ENCODE results near the gene CD37.
"Not testable (repeated sequence)": the region's sequence is repeated elsewhere in the genome, so short reads cannot be mapped to it uniquely, and the experiment has no call there.

The CD37 gene

GRCh38 chr19:49368711-49369358 lies 33.6 kb downstream of the CD37 start:
- DNase-seq, result no peak
- Mint-ChIP-seq H3K4me3 (no peak overlapping the region), H3K36me3 (ENCODE audit: low read depth) (no peaks in the 10 kb centered on the region), H3K4me1 (ENCODE audit: low read depth) (peaks cover 3% of the 10 kb centered on the region), H3K27ac (no peak overlapping the region), H3K9me3 (peaks cover 3% of the 10 kb centered on the region), H3K27me3 (peaks cover 16% of the 10 kb centered on the region)

GRCh38 chr19:49371184-49371583 lies 36.0 kb downstream of the CD37 start:
- Mint-ChIP-seq H3K27ac (no peak overlapping the region), H3K4me1 (ENCODE audit: low read depth) (no peaks in the 10 kb centered on the region), H3K27me3 (peaks cover 16% of the 10 kb centered on the region), H3K36me3 (ENCODE audit: low read depth) (no peaks in the 10 kb centered on the region), H3K4me3 (no peak overlapping the region), H3K9me3 (peaks cover 3% of the 10 kb centered on the region)
- DNase-seq, result no peak

GRCh38 chr19:49373174-49373573 lies 38.0 kb downstream of the CD37 start:
- not testable (repeated sequence) for H3K27ac Mint-ChIP-seq; DNase-seq; H3K36me3 Mint-ChIP-seq (ENCODE audit: low read depth); H3K4me3 Mint-ChIP-seq; H3K9me3 Mint-ChIP-seq; H3K27me3 Mint-ChIP-seq; H3K4me1 Mint-ChIP-seq (ENCODE audit: low read depth)

- H3K27ac Mint-ChIP-seq, result no peak overlapping the region
- no peaks in the 10 kb centered on the region for H3K36me3 Mint-ChIP-seq (ENCODE audit: low read depth)
- H3K4me1 Mint-ChIP-seq (ENCODE audit: low read depth), result no peaks in the 10 kb centered on the region
Observed at GRCh38 chr19:49374665-49375434, 39.6 kb downstream of the CD37 start.

GRCh38 chr19:49378512-49378911 lies 43.3 kb downstream of the CD37 start:
- Mint-ChIP-seq H3K4me3 (no peak overlapping the region), H3K9me3 (no peaks in the 10 kb centered on the region), H3K27me3 (no peaks in the 10 kb centered on the region), H3K36me3 (ENCODE audit: low read depth) (no peaks in the 10 kb centered on the region), H3K4me1 (ENCODE audit: low read depth) (no peaks in the 10 kb centered on the region), H3K27ac (no peak overlapping the region)
- no peak for DNase-seq

More at GRCh38 chr19:49374665-49375434, 39.6 kb downstream of the CD37 start:
- DNase-seq, result no peak
- H3K27me3 Mint-ChIP-seq, result peaks cover 2% of the 10 kb centered on the region
- no peaks in the 10 kb centered on the region for H3K9me3 Mint-ChIP-seq
- H3K4me3 Mint-ChIP-seq, result no peak overlapping the region

GRCh38 chr19:49380391-49380790 lies 45.2 kb downstream of the CD37 start:
- Mint-ChIP-seq H3K27me3 (no peaks in the 10 kb centered on the region), H3K36me3 (ENCODE audit: low read depth) (no peaks in the 10 kb centered on the region), H3K27ac (no peak overlapping the region), H3K4me3 (no peak overlapping the region), H3K4me1 (ENCODE audit: low read depth) (no peaks in the 10 kb centered on the region), H3K9me3 (no peaks in the 10 kb centered on the region)
- no peak for DNase-seq

GRCh38 chr19:49382639-49383038 lies 47.4 kb downstream of the CD37 start:
- Mint-ChIP-seq H3K4me3 (no peak overlapping the region), H3K36me3 (ENCODE audit: low read depth) (no peaks in the 10 kb centered on the region)

GRCh38 chr19:49383599-49383998 lies 48.4 kb downstream of the CD37 start:
- Mint-ChIP-seq H3K36me3 (ENCODE audit: low read depth) (no peaks in the 10 kb centered on the region), H3K9me3 (no peaks in the 10 kb centered on the region), H3K4me1 (ENCODE audit: low read depth) (peaks cover 8% of the 10 kb centered on the region), H3K4me3 (no peak overlapping the region), H3K27ac (no peak overlapping the region), H3K27me3 (no peaks in the 10 kb centered on the region)
- DNase-seq, result no peak

More at GRCh38 chr19:49382639-49383038, 47.4 kb downstream of the CD37 start:
- Mint-ChIP-seq H3K27ac (no peak overlapping the region), H3K27me3 (no peaks in the 10 kb centered on the region), H3K4me1 (ENCODE audit: low read depth) (peaks cover 3% of the 10 kb centered on the region), H3K9me3 (no peaks in the 10 kb centered on the region)
- DNase-seq, result no peak

- Mint-ChIP-seq H3K4me3 (peak within 1 kb of the TSS; percentile 35), H3K36me3 (ENCODE audit: low read depth) (no peaks in the 10 kb centered on the region), H3K9me3 (no peaks in the 10 kb centered on the region), H3K27me3 (no peaks in the 10 kb centered on the region), H3K4me1 (ENCODE audit: low read depth) (peaks cover 16% of the 10 kb centered on the region), H3K27ac (peak within 1 kb of the TSS; percentile 83)
- peak; percentile 84 for DNase-seq
Observed at GRCh38 chr19:49387936-49388372, 52.7 kb downstream of the CD37 start, which contains the start of gene KASH5. Gene KASH5 (plus strand): TSS chr19:49388249. CDS start chr19:49390884, 2,635 bp downstream.

GRCh38 chr19:49389406-49389805 lies 54.2 kb downstream of the CD37 start:
- H3K9me3 Mint-ChIP-seq, result no peaks in the 10 kb centered on the region
- no peaks in the 10 kb centered on the region for H3K27me3 Mint-ChIP-seq
- H3K4me3 Mint-ChIP-seq, result no peak overlapping the region
- peaks cover 16% of the 10 kb centered on the region for H3K4me1 Mint-ChIP-seq (ENCODE audit: low read depth)
- H3K27ac Mint-ChIP-seq, result no peak overlapping the region
- no peaks in the 10 kb centered on the region for H3K36me3 Mint-ChIP-seq (ENCODE audit: low read depth)
- DNase-seq, result no peak

Data from activated T-cell treated with anti-CD3 and anti-CD28 coated beads, Interleukin-2, amount 50 U/mL, for 24 hours (primary cell).